Brain pericyte (primary cell): Measurements from ENCODE around the gene LSM5.

ENCODE experiments used
- DNase-seq: peaks from one replicate; pipeline ENCODE4 v3.0.0-alpha.2; 2012; ENCODE audit warnings: low read depth, low spot score

LSM5 gene

GRCh38 chr7:32462451-32462850 is 27.7 kb downstream of the LSM5 start:
- no peak for DNase-seq

- DNase-seq = no peak
Measured at GRCh38 chr7:32461484-32461883, 28.7 kb downstream of the LSM5 start.

GRCh38 chr7:32459788-32460187 is 30.4 kb downstream of the LSM5 start:
- no peak for DNase-seq

GRCh38 chr7:32458025-32458424 is 32.2 kb downstream of the LSM5 start:
- DNase-seq = no peak

GRCh38 chr7:32453341-32454011 is 36.7 kb downstream of the LSM5 start:
- no peak for DNase-seq

GRCh38 chr7:32447218-32447617 is 43.0 kb downstream of the LSM5 start:
- no peak for DNase-seq

- no peak for DNase-seq
Measured at GRCh38 chr7:32436146-32436928, 53.8 kb downstream of the LSM5 start.
